ENCODE results near the gene CDC42. TPM values are rescaled to one million over a fixed set of nuclear protein-coding genes. Genes with fewer than 3 reads are reported as not detected.

Gene CDC42
- total and polyA plus RNA-seq, 4 donors, result 387 to 542 (median 425) TPM

- H3K36me3 ChIP-seq (ENCODE audit: control insufficient read depth, insufficient read depth, low read length), result peaks cover 4% of the 10 kb centered on the region
- no peak for DNase-seq (ENCODE audit: low read depth in 4 of 6, low spot score in 6 of 6)
- WGBS (ENCODE audit: insufficient coverage), result 70% methylated on average over 2 of the region's 3 CpGs
- no peaks in the 10 kb centered on the region for H3K27me3 ChIP-seq (ENCODE audit: control insufficient read depth, insufficient read depth, low read length)
- no peaks in the 10 kb centered on the region for H3K4me1 ChIP-seq (ENCODE audit: control insufficient read depth, insufficient read depth, low read length)
- no peaks in the 10 kb centered on the region for H3K9me3 ChIP-seq (ENCODE audit: control insufficient read depth, insufficient read depth, low read length)
- no peak overlapping the region for H3K4me3 ChIP-seq (ENCODE audit: low read depth, low read length)
- H3K27ac ChIP-seq (ENCODE audit: low read depth, low read length), result no peak overlapping the region
Observed at GRCh38 chr1:22102746-22103145, 50.2 kb downstream of the CDC42 start.

DNA sequence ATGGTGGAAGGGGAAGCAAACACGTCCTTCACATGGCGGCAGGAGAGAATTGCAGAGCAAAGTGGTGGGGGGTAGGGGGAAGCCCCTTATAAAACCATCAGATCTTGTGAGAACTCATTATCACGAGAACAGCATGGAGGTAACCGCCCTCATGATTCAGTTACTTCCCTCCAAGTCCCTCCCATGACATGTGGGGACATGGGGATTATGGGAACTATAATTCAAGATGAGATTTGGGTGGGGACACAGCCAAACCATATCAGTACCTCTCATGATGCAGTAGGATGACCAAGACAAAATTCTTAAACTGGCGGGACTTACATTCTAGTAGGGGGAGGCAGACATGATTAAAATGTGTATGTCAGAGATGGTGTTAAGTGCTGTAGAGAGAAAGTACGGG is 51.6 kb downstream of the CDC42 start:
- no peaks in the 10 kb centered on the region for H3K27me3 ChIP-seq (ENCODE audit: control insufficient read depth, insufficient read depth, low read length)
- no CpG with 5 or more reads among the region's 6 CpGs for WGBS (ENCODE audit: insufficient coverage)
- H3K36me3 ChIP-seq (ENCODE audit: control insufficient read depth, insufficient read depth, low read length), result no peaks in the 10 kb centered on the region
- H3K27ac ChIP-seq (ENCODE audit: low read depth, low read length), result no peak overlapping the region
- H3K4me1 ChIP-seq (ENCODE audit: control insufficient read depth, insufficient read depth, low read length), result peaks cover 12% of the 10 kb centered on the region
- DNase-seq (ENCODE audit: low read depth in 4 of 6, low spot score in 6 of 6), result no peak
- no peak overlapping the region for H3K4me3 ChIP-seq (ENCODE audit: low read depth, low read length)
- no peaks in the 10 kb centered on the region for H3K9me3 ChIP-seq (ENCODE audit: control insufficient read depth, insufficient read depth, low read length)

- Histone ChIP-seq H3K27me3 (ENCODE audit: control insufficient read depth, insufficient read depth, low read length) (no peaks in the 10 kb centered on the region), H3K27ac (ENCODE audit: low read depth, low read length) (no peak overlapping the region), H3K4me1 (ENCODE audit: control insufficient read depth, insufficient read depth, low read length) (peaks cover 14% of the 10 kb centered on the region), H3K9me3 (ENCODE audit: control insufficient read depth, insufficient read depth, low read length) (no peaks in the 10 kb centered on the region), H3K4me3 (ENCODE audit: low read depth, low read length) (no peak overlapping the region), H3K36me3 (ENCODE audit: control insufficient read depth, insufficient read depth, low read length) (no peaks in the 10 kb centered on the region)
- 92% methylated on average over 1 of the region's 6 CpGs for WGBS (ENCODE audit: insufficient coverage)
- DNase-seq (ENCODE audit: low read depth in 4 of 6, low spot score in 6 of 6), result no peak
Observed at GRCh38 chr1:22104865-22105437, 52.4 kb downstream of the CDC42 start.

- Histone ChIP-seq H3K4me1 (ENCODE audit: control insufficient read depth, insufficient read depth, low read length) (peaks cover 14% of the 10 kb centered on the region), H3K27ac (ENCODE audit: low read depth, low read length) (no peak overlapping the region), H3K36me3 (ENCODE audit: control insufficient read depth, insufficient read depth, low read length) (no peaks in the 10 kb centered on the region), H3K27me3 (ENCODE audit: control insufficient read depth, insufficient read depth, low read length) (no peaks in the 10 kb centered on the region), H3K4me3 (ENCODE audit: low read depth, low read length) (no peak overlapping the region), H3K9me3 (ENCODE audit: control insufficient read depth, insufficient read depth, low read length) (no peaks in the 10 kb centered on the region)
- WGBS (ENCODE audit: insufficient coverage), result 95% methylated on average over 2 of the region's 5 CpGs
- DNase-seq (ENCODE audit: low read depth in 4 of 6, low spot score in 6 of 6), result peak in 5 of 6 donors; percentile 48 to 91 (median 50)
Observed at GRCh38 chr1:22105611-22106207, 53.2 kb downstream of the CDC42 start.

DNA sequence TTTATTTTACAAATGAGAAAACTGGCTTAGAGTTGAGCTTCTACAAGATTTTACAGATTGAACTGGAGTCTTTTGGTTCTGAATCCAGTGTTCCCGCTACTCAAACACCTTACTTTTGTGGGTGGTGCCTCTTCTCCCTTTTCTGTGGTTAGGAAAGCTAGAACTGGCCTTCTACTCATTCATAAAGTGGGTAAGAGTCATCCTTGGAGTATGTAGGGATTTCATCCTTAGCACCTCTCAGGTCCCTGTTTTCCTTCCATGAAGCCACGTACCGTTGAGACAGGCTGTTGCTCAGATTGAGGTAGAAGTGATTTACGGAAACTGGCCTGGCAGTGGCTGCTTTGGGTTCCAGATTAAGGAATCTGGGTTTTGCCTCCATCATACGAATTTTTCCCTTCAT is 54.6 kb downstream of the CDC42 start:
- peaks cover 5% of the 10 kb centered on the region for H3K36me3 ChIP-seq (ENCODE audit: control insufficient read depth, insufficient read depth, low read length)
- peaks cover 14% of the 10 kb centered on the region for H3K4me1 ChIP-seq (ENCODE audit: control insufficient read depth, insufficient read depth, low read length)

GRCh38 chr1:22108339-22109105 is 56.0 kb downstream of the CDC42 start:
- peak overlapping the region; percentile 49 for H3K27ac ChIP-seq (ENCODE audit: low read depth, low read length)
- 22% methylated on average over 11 of the region's 11 CpGs for WGBS (ENCODE audit: insufficient coverage)
- H3K4me3 ChIP-seq (ENCODE audit: low read depth, low read length), result no peak overlapping the region
- no peaks in the 10 kb centered on the region for H3K27me3 ChIP-seq (ENCODE audit: control insufficient read depth, insufficient read depth, low read length)
- H3K36me3 ChIP-seq (ENCODE audit: control insufficient read depth, insufficient read depth, low read length), result peaks cover 12% of the 10 kb centered on the region
- no peaks in the 10 kb centered on the region for H3K9me3 ChIP-seq (ENCODE audit: control insufficient read depth, insufficient read depth, low read length)
- DNase-seq (ENCODE audit: low read depth in 4 of 6, low spot score in 6 of 6), result peak in 3 of 6 donors; percentile 65 to 87 (median 83)
- H3K4me1 ChIP-seq (ENCODE audit: control insufficient read depth, insufficient read depth, low read length), result peaks cover 24% of the 10 kb centered on the region

More for the DNA sequence above, 54.6 kb downstream of the CDC42 start:
- WGBS (ENCODE audit: insufficient coverage), result no CpG with 5 or more reads among the region's 5 CpGs
- no peak for DNase-seq (ENCODE audit: low read depth in 4 of 6, low spot score in 6 of 6)
- Histone ChIP-seq H3K9me3 (ENCODE audit: control insufficient read depth, insufficient read depth, low read length) (no peaks in the 10 kb centered on the region), H3K27ac (ENCODE audit: low read depth, low read length) (no peak overlapping the region), H3K27me3 (ENCODE audit: control insufficient read depth, insufficient read depth, low read length) (no peaks in the 10 kb centered on the region), H3K4me3 (ENCODE audit: low read depth, low read length) (no peak overlapping the region)

GRCh38 chr1:22110016-22110415 is 57.5 kb downstream of the CDC42 start:
- Histone ChIP-seq H3K9me3 (ENCODE audit: control insufficient read depth, insufficient read depth, low read length) (no peaks in the 10 kb centered on the region), H3K36me3 (ENCODE audit: control insufficient read depth, insufficient read depth, low read length) (peaks cover 12% of the 10 kb centered on the region), H3K4me1 (ENCODE audit: control insufficient read depth, insufficient read depth, low read length) (peaks cover 39% of the 10 kb centered on the region), H3K4me3 (ENCODE audit: low read depth, low read length) (no peak overlapping the region), H3K27me3 (ENCODE audit: control insufficient read depth, insufficient read depth, low read length) (no peaks in the 10 kb centered on the region), H3K27ac (ENCODE audit: low read depth, low read length) (peak overlapping the region; percentile 49)
- WGBS (ENCODE audit: insufficient coverage), result 90% methylated on average over 1 of the region's 3 CpGs
- no peak for DNase-seq (ENCODE audit: low read depth in 4 of 6, low spot score in 6 of 6)

- H3K4me3 ChIP-seq (ENCODE audit: low read depth, low read length), result no peak overlapping the region
- H3K36me3 ChIP-seq (ENCODE audit: control insufficient read depth, insufficient read depth, low read length), result peaks cover 16% of the 10 kb centered on the region
- no peak for DNase-seq (ENCODE audit: low read depth in 4 of 6, low spot score in 6 of 6)
- no peak overlapping the region for H3K27ac ChIP-seq (ENCODE audit: low read depth, low read length)
- no peaks in the 10 kb centered on the region for H3K9me3 ChIP-seq (ENCODE audit: control insufficient read depth, insufficient read depth, low read length)
- no CpG with 5 or more reads among the region's 1 CpG for WGBS (ENCODE audit: insufficient coverage)
- no peaks in the 10 kb centered on the region for H3K27me3 ChIP-seq (ENCODE audit: control insufficient read depth, insufficient read depth, low read length)
- peaks cover 46% of the 10 kb centered on the region for H3K4me1 ChIP-seq (ENCODE audit: control insufficient read depth, insufficient read depth, low read length)
Observed at GRCh38 chr1:22111115-22111514, 58.6 kb downstream of the CDC42 start.

GRCh38 chr1:22111620-22112019 is 59.1 kb downstream of the CDC42 start:
- DNase-seq (ENCODE audit: low read depth in 4 of 6, low spot score in 6 of 6), result no peak
- no peaks in the 10 kb centered on the region for H3K9me3 ChIP-seq (ENCODE audit: control insufficient read depth, insufficient read depth, low read length)
- H3K27ac ChIP-seq (ENCODE audit: low read depth, low read length), result no peak overlapping the region
- H3K36me3 ChIP-seq (ENCODE audit: control insufficient read depth, insufficient read depth, low read length), result peaks cover 16% of the 10 kb centered on the region
- H3K4me3 ChIP-seq (ENCODE audit: low read depth, low read length), result no peak overlapping the region
- WGBS (ENCODE audit: insufficient coverage), result 90% methylated on average over 2 of the region's 3 CpGs
- H3K27me3 ChIP-seq (ENCODE audit: control insufficient read depth, insufficient read depth, low read length), result no peaks in the 10 kb centered on the region
- peaks cover 46% of the 10 kb centered on the region for H3K4me1 ChIP-seq (ENCODE audit: control insufficient read depth, insufficient read depth, low read length)
